Measurements from ENCODE around the gene RGP1.

DNA sequence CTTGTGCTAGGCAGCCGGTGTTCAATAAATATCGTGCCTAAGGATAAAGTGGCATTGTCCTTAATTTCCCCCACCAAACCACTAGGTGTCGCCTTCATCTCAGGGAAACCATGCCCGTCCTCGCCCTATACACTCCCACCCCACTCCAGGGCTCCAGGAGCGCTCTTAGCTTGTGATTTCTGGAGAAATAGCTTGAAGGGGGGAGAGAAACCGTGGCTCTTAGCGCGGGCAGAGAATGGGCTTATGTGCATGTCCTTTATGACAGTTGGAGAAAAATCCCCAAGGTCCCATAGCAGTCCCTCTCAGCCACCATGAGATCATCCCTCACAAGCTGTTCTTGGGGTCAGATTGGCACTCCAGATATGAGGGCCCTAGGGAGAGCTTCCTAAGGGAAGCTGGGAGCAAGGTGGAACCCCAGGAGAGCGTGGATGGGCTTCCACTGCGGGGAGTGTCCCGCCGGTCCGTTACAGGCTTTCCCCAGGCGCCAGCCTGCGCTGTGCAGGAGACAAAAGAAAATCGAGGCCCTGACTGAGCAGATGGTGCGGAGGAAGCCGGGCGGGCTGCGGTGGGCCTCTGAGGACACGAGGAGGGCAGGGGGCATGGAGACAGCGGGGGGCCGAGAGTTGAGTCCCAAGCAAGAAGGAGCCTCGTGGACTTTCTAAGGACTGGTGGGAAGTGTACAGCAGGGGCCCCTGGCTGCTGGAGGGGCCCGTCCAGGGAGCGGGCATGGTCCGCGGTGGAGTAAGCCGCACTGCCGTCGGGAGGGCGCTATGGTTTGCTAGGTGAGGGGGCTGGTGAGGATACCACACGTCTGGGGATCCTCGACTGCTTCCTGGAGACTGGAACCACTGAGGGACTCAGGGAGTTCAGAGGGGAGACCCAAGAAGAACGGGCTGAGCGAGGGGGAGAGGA is 41.6 kb downstream of the RGP1 start:
- TF ChIP-seq, protein P1, sequence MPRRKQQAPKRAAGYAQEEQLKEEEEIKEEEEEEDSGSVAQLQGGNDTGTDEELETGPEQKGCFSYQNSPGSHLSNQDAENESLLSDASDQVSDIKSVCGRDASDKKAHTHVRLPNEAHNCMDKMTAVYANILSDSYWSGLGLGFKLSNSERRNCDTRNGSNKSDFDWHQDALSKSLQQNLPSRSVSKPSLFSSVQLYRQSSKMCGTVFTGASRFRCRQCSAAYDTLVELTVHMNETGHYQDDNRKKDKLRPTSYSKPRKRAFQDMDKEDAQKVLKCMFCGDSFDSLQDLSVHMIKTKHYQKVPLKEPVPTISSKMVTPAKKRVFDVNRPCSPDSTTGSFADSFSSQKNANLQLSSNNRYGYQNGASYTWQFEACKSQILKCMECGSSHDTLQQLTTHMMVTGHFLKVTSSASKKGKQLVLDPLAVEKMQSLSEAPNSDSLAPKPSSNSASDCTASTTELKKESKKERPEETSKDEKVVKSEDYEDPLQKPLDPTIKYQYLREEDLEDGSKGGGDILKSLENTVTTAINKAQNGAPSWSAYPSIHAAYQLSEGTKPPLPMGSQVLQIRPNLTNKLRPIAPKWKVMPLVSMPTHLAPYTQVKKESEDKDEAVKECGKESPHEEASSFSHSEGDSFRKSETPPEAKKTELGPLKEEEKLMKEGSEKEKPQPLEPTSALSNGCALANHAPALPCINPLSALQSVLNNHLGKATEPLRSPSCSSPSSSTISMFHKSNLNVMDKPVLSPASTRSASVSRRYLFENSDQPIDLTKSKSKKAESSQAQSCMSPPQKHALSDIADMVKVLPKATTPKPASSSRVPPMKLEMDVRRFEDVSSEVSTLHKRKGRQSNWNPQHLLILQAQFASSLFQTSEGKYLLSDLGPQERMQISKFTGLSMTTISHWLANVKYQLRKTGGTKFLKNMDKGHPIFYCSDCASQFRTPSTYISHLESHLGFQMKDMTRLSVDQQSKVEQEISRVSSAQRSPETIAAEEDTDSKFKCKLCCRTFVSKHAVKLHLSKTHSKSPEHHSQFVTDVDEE (CRISPR knock-in tag; IDR thresholded peaks at IDR 0.05): no peak
- no peak for TF ChIP-seq ARNTL (CRISPR knock-in tag; IDR thresholded peaks at IDR 0.05; ENCODE audit: borderline replicate concordance, low read depth)
- TF ChIP-seq POU6F1 (CRISPR knock-in tag; IDR thresholded peaks at IDR 0.05; ENCODE audit: borderline replicate concordance, low read depth): no peak
- no peak for TF ChIP-seq RARB (CRISPR knock-in tag; IDR thresholded peaks at IDR 0.05)
- TF ChIP-seq, protein P2, sequence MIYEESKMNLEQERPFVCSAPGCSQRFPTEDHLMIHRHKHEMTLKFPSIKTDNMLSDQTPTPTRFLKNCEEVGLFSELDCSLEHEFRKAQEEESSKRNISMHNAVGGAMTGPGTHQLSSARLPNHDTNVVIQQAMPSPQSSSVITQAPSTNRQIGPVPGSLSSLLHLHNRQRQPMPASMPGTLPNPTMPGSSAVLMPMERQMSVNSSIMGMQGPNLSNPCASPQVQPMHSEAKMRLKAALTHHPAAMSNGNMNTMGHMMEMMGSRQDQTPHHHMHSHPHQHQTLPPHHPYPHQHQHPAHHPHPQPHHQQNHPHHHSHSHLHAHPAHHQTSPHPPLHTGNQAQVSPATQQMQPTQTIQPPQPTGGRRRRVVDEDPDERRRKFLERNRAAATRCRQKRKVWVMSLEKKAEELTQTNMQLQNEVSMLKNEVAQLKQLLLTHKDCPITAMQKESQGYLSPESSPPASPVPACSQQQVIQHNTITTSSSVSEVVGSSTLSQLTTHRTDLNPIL (CRISPR knock-in tag; IDR thresholded peaks at IDR 0.05; ENCODE audit: low read depth): no peak
- TF ChIP-seq SNAI2 (CRISPR knock-in tag; IDR thresholded peaks at IDR 0.05): no peak
- no peak for TF ChIP-seq ZNF8 (CRISPR knock-in tag; IDR thresholded peaks at IDR 0.05)
- no peak for TF ChIP-seq OSR1 (CRISPR knock-in tag; IDR thresholded peaks at IDR 0.05)
- TF ChIP-seq ZNF565 (CRISPR knock-in tag; conservative IDR thresholded peaks at IDR 0.05; ENCODE audit: low read depth): no peak
- TF ChIP-seq PATZ1 (CRISPR knock-in tag; IDR thresholded peaks at IDR 0.05; ENCODE audit: borderline replicate concordance): no peak
- no peak for TF ChIP-seq ZFP30 (CRISPR knock-in tag; IDR thresholded peaks at IDR 0.05)
